IPS-NIHi11 (cell line): Measurements from ENCODE around the gene TRMU.
"Not testable (repeated sequence)": the region's sequence is repeated elsewhere in the genome, so short reads cannot be mapped to it uniquely, and the experiment has no call there.

ENCODE experiments used
- DNase-seq: peaks from one replicate; pipeline ENCODE4 v3.0.0; 2012; ENCODE audit warnings: mixed read lengths, low spot score

TRMU gene

GRCh38 chr22:46388647-46389046 is 53.1 kb downstream of the TRMU start:
- no peak for DNase-seq

- DNase-seq = no peak
Observed at GRCh38 chr22:46389081-46389480, 53.6 kb downstream of the TRMU start.

GRCh38 chr22:46390105-46390651 is 54.7 kb downstream of the TRMU start:
- DNase-seq = no peak

GRCh38 chr22:46390652-46391301 is 55.3 kb downstream of the TRMU start:
- DNase-seq = no peak

- DNase-seq = no peak
Observed at GRCh38 chr22:46391486-46392136, 56.1 kb downstream of the TRMU start.

- no peak for DNase-seq
Observed at GRCh38 chr22:46392137-46392844, 56.8 kb downstream of the TRMU start.

GRCh38 chr22:46393873-46394272 is 58.4 kb downstream of the TRMU start:
- DNase-seq = no peak

GRCh38 chr22:46394622-46395021 is 59.1 kb downstream of the TRMU start:
- no peak for DNase-seq

GRCh38 chr22:46395145-46395544 is 59.6 kb downstream of the TRMU start:
- DNase-seq = no peak

GRCh38 chr22:46397049-46397448 is 61.5 kb downstream of the TRMU start:
- DNase-seq = not testable (repeated sequence)

- DNase-seq = no peak
Observed at GRCh38 chr22:46397514-46397913, 62.0 kb downstream of the TRMU start.

GRCh38 chr22:46397951-46398350 is 62.4 kb downstream of the TRMU start:
- DNase-seq = no peak

- DNase-seq = no peak
Observed at GRCh38 chr22:46399251-46400024, 63.9 kb downstream of the TRMU start.

GRCh38 chr22:46401370-46401769 is 65.9 kb downstream of the TRMU start:
- no peak for DNase-seq

- no peak for DNase-seq
Observed at GRCh38 chr22:46402505-46402904, 67.0 kb downstream of the TRMU start.

- DNase-seq = not testable (repeated sequence)
Observed at GRCh38 chr22:46403880-46404279, 68.4 kb downstream of the TRMU start.

GRCh38 chr22:46405901-46406300 is 70.4 kb downstream of the TRMU start:
- DNase-seq = no peak

GRCh38 chr22:46406349-46406748 is 70.8 kb downstream of the TRMU start:
- no peak for DNase-seq

GRCh38 chr22:46406791-46407190 is 71.3 kb downstream of the TRMU start:
- no peak for DNase-seq
